Smooth muscle cell (in vitro differentiated cells): ENCODE results near the gene BCKDK. TPM values are rescaled to one million over a fixed set of nuclear protein-coding genes. Genes with fewer than 3 reads are reported as not detected.

Experiments
- DNase-seq: peaks from one replicate; lab custom pipeline; 2025; ENCODE audit not compliant: unreplicated experiment; lab: John Stamatoyannopoulos, UW
- H2AFZ ChIP-seq: fragments of 200-600 bp; sonication (generic); 2 replicates; pipeline ENCODE4 v1.6.0; 2016; ENCODE audit warnings: antibody characterized with exemption, low read depth, mild to moderate bottlenecking
- H3F3A ChIP-seq: fragments of 200-600 bp; sonication (generic); 2 replicates; pipeline ENCODE4 v1.6.0; 2017; ENCODE audit warnings: antibody characterized with exemption, low read depth
- H3K27ac ChIP-seq: fragments of 200-600 bp; sonication (generic); 2 replicates; pipeline ENCODE4 v1.5.1; 2016; ENCODE audit warnings: low read depth, mild to moderate bottlenecking
- H3K27me3 ChIP-seq: fragments of 200-600 bp; sonication (generic); 2 replicates; pipeline ENCODE4 v1.6.1; 2016; ENCODE audit warnings: low read depth, mild to moderate bottlenecking
- H3K36me3 ChIP-seq: fragments of 200-600 bp; sonication (generic); 2 replicates; pipeline ENCODE4 v1.5.1; 2016; ENCODE audit warnings: low read depth
- H3K4me1 ChIP-seq: fragments of 200-600 bp; sonication (generic); 2 replicates; pipeline ENCODE4 v1.5.1; 2016; ENCODE audit warnings: low read depth
- H3K4me2 ChIP-seq: fragments of 200-600 bp; sonication (generic); 2 replicates; pipeline ENCODE4 v1.6.0; 2016; ENCODE audit warnings: mild to moderate bottlenecking
- H3K4me3 ChIP-seq: fragments of 200-600 bp; sonication (generic); 2 replicates; pipeline ENCODE4 v1.5.1; 2016; ENCODE audit warnings: mild to moderate bottlenecking
- H3K79me2 ChIP-seq: fragments of 200-600 bp; sonication (generic); 2 replicates; pipeline ENCODE4 v1.6.0; 2016; ENCODE audit warnings: low read depth, mild to moderate bottlenecking
- H3K9ac ChIP-seq: fragments of 200-600 bp; sonication (generic); 2 replicates; pipeline ENCODE4 v1.6.0; 2016; ENCODE audit warnings: low read depth
- H3K9me3 ChIP-seq: fragments of 200-600 bp; sonication (generic); replicated peaks from 2 replicates; pipeline ENCODE4 v1.5.1; 2016; ENCODE audit warnings: low read depth
- H4K20me1 ChIP-seq: fragments of 200-600 bp; sonication (generic); 2 replicates; pipeline ENCODE4 v1.6.0; 2016; ENCODE audit warnings: low read depth
- WGBS: methylation state at CpG from one replicate; pipeline ENCODE4 v1.1.7; 2016; ENCODE audit warnings: low lambda C conversion rate; 5-methylcytosine and 5-hydroxymethylcytosine counted together
- polyA plus RNA-seq: library from polyadenylated mRNA; unstranded; fragments of >200 nt; fragmentation: Nextera tagmentation; extraction: Ambion mirVana; gene quantifications from 2 replicates; pipeline ENCODE4 v1.2.1, GENCODE V29; 2016
- total RNA-seq: library from RNA; depleted of rRNA; stranded (reverse); fragments of >200 nt; gene quantifications from 2 replicates; pipeline ENCODE4 v1.2.3, GENCODE V29; 2014
- TF ChIP-seq, protein P1 (sequence below): fragments of 200-600 bp; sonication (generic); IDR thresholded peaks from 2 replicates; pipeline ENCODE4 v1.5.1; 2017; ENCODE audit warnings: borderline replicate concordance, mild to moderate bottlenecking, antibody characterized with exemption; ENCODE audit not compliant: insufficient read depth, poor library complexity, severe bottlenecking

BCKDK gene
- total and polyA plus RNA-seq, 2 experiments from 2014 or later = 40.5 to 82.6 TPM

DNA sequence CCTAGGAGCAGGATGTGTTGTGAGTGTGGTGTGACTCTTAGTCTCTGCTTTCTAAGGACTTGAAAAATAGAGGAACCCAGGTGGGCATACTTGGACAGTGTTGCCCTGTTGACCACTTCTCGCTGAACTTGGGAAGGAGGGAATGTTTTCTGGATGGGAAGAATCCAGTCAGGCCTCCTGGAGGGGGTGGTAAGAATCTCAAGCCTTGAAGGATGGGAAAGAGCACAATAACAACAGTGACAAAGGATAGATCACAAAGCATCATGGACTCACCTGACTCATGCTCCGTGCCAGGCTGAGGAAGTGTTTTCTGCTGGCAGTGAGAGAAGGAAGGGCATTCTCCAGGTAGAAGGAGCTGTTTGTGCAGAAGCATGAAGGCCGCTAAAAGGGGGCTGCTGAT is 17.7 kb downstream of the BCKDK start:
- no peaks in the 10 kb centered on the region for H4K20me1 ChIP-seq
- H3K4me1 ChIP-seq = no peaks in the 10 kb centered on the region
- H3K4me3 ChIP-seq = no peak overlapping the region
- H3K27ac ChIP-seq = no peak overlapping the region
- H3K36me3 ChIP-seq = no peaks in the 10 kb centered on the region
- H3K9me3 ChIP-seq = no peaks in the 10 kb centered on the region
- H3K79me2 ChIP-seq = no peaks in the 10 kb centered on the region
- TF ChIP-seq, protein P1, sequence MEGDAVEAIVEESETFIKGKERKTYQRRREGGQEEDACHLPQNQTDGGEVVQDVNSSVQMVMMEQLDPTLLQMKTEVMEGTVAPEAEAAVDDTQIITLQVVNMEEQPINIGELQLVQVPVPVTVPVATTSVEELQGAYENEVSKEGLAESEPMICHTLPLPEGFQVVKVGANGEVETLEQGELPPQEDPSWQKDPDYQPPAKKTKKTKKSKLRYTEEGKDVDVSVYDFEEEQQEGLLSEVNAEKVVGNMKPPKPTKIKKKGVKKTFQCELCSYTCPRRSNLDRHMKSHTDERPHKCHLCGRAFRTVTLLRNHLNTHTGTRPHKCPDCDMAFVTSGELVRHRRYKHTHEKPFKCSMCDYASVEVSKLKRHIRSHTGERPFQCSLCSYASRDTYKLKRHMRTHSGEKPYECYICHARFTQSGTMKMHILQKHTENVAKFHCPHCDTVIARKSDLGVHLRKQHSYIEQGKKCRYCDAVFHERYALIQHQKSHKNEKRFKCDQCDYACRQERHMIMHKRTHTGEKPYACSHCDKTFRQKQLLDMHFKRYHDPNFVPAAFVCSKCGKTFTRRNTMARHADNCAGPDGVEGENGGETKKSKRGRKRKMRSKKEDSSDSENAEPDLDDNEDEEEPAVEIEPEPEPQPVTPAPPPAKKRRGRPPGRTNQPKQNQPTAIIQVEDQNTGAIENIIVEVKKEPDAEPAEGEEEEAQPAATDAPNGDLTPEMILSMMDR = no peak
- 99% methylated on average over 3 of the region's 3 CpGs for WGBS
- no peaks in the 10 kb centered on the region for H3K27me3 ChIP-seq
- no peak overlapping the region for H2AFZ ChIP-seq
- no peak overlapping the region for H3K9ac ChIP-seq
- no peak overlapping the region for H3K4me2 ChIP-seq
- DNase-seq = no peak
- H3F3A ChIP-seq = no peaks in the 10 kb centered on the region

GRCh38 chr16:31127182-31127581 is 19.0 kb downstream of the BCKDK start:
- WGBS = 96% methylated on average over 13 of the region's 13 CpGs
- Histone ChIP-seq H3K27me3 (no peaks in the 10 kb centered on the region), H2AFZ (no peak overlapping the region), H3K36me3 (no peaks in the 10 kb centered on the region), H3F3A (no peaks in the 10 kb centered on the region), H3K9ac (no peak overlapping the region), H4K20me1 (no peaks in the 10 kb centered on the region), H3K4me2 (no peak overlapping the region), H3K79me2 (no peaks in the 10 kb centered on the region), H3K4me3 (no peak overlapping the region), H3K4me1 (no peaks in the 10 kb centered on the region), H3K9me3 (no peaks in the 10 kb centered on the region), H3K27ac (no peak overlapping the region)
- DNase-seq = no peak
- TF ChIP-seq, protein P1 = no peak

- Histone ChIP-seq H3F3A (no peaks in the 10 kb centered on the region), H3K27ac (no peak overlapping the region), H3K4me1 (peaks cover 2% of the 10 kb centered on the region), H2AFZ (no peak overlapping the region), H3K4me2 (no peak overlapping the region), H4K20me1 (no peaks in the 10 kb centered on the region), H3K9ac (no peak overlapping the region), H3K79me2 (no peaks in the 10 kb centered on the region), H3K27me3 (no peaks in the 10 kb centered on the region), H3K9me3 (no peaks in the 10 kb centered on the region), H3K36me3 (no peaks in the 10 kb centered on the region), H3K4me3 (no peak overlapping the region)
- no peak for DNase-seq
- WGBS = 93% methylated on average over 14 of the region's 14 CpGs
- TF ChIP-seq, protein P1 = no peak
Observed at GRCh38 chr16:31128711-31129567, 20.8 kb downstream of the BCKDK start.
